Measurements from ENCODE around the gene CTNNA2.

CTNNA2 gene

GRCh38 chr2:79512442-79513401, at the start of gene CTNNA2:
Gene CTNNA2, plus strand, starts transcription at chr2:79513051.
- peak; percentile 29 for DNase-seq

- no peak for DNase-seq
Measured at GRCh38 chr2:79487399-79487798, 25.5 kb upstream of the CTNNA2 start.

- peak; percentile 60 for DNase-seq
Measured at GRCh38 chr2:79511320-79511951, 1.4 kb upstream of the CTNNA2 start.

- DNase-seq = no peak
Measured at GRCh38 chr2:79513711-79514110, 860 bp downstream of the CTNNA2 start.

GRCh38 chr2:79529636-79530035, 16.8 kb downstream of the CTNNA2 start:
- no peak for DNase-seq

- DNase-seq = no peak
Measured at GRCh38 chr2:79530443-79530842, 17.6 kb downstream of the CTNNA2 start.

GRCh38 chr2:79547568-79547967, 34.7 kb downstream of the CTNNA2 start:
- DNase-seq = no peak

GRCh38 chr2:79552653-79553052, 39.8 kb downstream of the CTNNA2 start:
- no peak for DNase-seq

GRCh38 chr2:79554899-79555298, 42.0 kb downstream of the CTNNA2 start:
- DNase-seq = no peak

GRCh38 chr2:79564065-79564464, 51.2 kb downstream of the CTNNA2 start:
- no peak for DNase-seq

GRCh38 chr2:79569048-79569447, 56.2 kb downstream of the CTNNA2 start:
- no peak for DNase-seq

- DNase-seq = no peak
Measured at GRCh38 chr2:79573895-79574674, 61.2 kb downstream of the CTNNA2 start.

- DNase-seq = no peak
Measured at GRCh38 chr2:79576451-79576850, 63.6 kb downstream of the CTNNA2 start.

- no peak for DNase-seq
Measured at GRCh38 chr2:79578952-79579351, 66.1 kb downstream of the CTNNA2 start.

- DNase-seq = no peak
Measured at GRCh38 chr2:79580175-79580574, 67.3 kb downstream of the CTNNA2 start.

- no peak for DNase-seq
Measured at GRCh38 chr2:79585701-79586433, 73.0 kb downstream of the CTNNA2 start.

GRCh38 chr2:79591281-79591680, 78.4 kb downstream of the CTNNA2 start:
- no peak for DNase-seq

GRCh38 chr2:79593237-79593867, 80.5 kb downstream of the CTNNA2 start:
- no peak for DNase-seq

- no peak for DNase-seq
Measured at GRCh38 chr2:79596403-79596802, 83.6 kb downstream of the CTNNA2 start.

GRCh38 chr2:79604748-79605147, 91.9 kb downstream of the CTNNA2 start:
- DNase-seq = no peak

GRCh38 chr2:79611448-79612016, 98.7 kb downstream of the CTNNA2 start:
- no peak for DNase-seq

GRCh38 chr2:79612999-79613398, 100.1 kb downstream of the CTNNA2 start:
- no peak for DNase-seq
